ENCODE data around the gene MICALL2.

The MICALL2 gene

DNA sequence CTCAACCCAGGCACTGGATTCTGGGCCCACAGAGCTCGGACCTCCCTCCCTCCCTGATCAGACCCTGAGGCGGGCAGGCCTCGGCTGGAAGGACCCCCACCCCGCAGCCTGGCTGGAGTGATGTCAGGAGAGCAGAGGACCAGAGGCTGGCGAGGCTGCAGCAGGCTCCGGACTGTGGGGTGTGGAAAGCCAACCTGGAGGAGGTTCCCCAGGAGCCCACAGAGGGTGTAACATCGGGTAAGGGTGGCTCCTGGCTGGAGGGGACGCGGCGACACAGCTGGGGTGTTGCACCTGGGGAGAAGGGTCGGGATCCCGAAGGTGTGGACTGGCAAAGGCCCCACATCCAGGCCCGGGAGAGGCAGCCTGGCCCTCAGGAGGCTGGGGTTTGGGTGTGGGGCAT, 8.9 kb upstream of the MICALL2 start:
- H3K36me3 ChIP-seq (ENCODE audit: control insufficient read depth in 2 of 2, insufficient read depth in 1 of 2, low read length in 2 of 2): peaks cover 0 to 29% of the 10 kb centered on the region in 2 experiments; a peak in 2 of 3 replicates
- ChIA-PET CTCF (interaction anchor here (0.6 kb wide), 1 partner anchor 37 kb away, joined by 4 read pairs; no protein-coding TSS in a partner anchor), POLR2A (no interaction called here)
- TF ChIP-seq SETDB1 (IDR thresholded peaks at IDR 0.05; ENCODE audit: insufficient read length, low read length) (no peak), ZNF629 (tag by site-specific recombination; IDR thresholded peaks at IDR 0.05) (no peak), ZNF140 (tag by site-specific recombination; IDR thresholded peaks at IDR 0.05) (no peak), ZNF600 (tag by site-specific recombination; IDR thresholded peaks at IDR 0.05) (peak; percentile 74), ZNF555 (tag by site-specific recombination; conservative IDR thresholded peaks at IDR 0.05) (no peak)
- no peaks in the 10 kb centered on the region; the same call in 1 of the 2 replicates for H3K4me1 ChIP-seq (ENCODE audit: control insufficient read depth, insufficient read depth, low read length)
- H3K9me3 ChIP-seq (ENCODE audit: control insufficient read depth, insufficient read depth, low read depth, low read length): no peaks in the 10 kb centered on the region
- no peak overlapping the region for H3K4me3 ChIP-seq (ENCODE audit: low read depth, low read length)
- H3K27ac ChIP-seq (ENCODE audit: extremely low read depth, low read depth, low read length): no peak overlapping the region

DNA sequence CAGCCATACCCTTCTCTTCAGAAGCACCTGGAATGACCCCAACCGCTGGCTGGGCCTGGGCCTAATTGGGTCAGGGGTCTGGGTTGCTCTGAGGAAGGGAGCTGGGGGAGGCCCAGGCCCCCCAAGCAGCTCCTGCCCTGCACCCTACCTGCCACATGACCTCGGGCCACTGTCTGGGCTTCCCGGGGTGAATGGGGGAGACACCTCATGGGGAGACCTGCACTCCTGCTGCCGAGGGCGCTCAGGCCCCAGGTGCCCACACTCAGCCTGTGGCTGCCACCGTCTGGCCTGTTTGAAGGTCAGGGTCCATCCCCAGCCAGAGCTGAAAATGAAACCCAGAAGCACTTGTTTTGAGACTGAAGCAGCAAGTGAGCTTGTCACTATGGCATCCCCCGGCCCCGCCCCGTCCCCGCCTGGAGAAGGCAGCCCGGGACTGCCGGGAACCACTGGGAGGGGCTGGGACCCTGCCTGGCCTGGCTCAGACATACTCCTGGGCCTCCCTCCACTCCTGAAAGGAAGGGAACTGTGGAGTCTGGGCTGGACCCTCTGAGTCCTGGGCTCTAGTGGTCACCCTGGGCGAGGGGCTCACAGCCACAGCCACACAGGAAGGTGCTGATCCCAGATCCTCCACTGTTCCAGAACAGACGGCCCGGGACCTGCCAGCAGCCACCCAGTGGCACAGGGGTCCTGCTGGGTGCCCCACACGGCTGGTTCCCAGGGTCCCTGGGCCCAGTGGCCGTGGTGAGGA, 7.4 kb upstream of the MICALL2 start:
- CTCF ChIA-PET: interaction anchor here (0.9 kb wide), 1 partner anchor 34 kb away, joined by 3 read pairs; no protein-coding TSS in a partner anchor
- H3K27ac ChIP-seq (ENCODE audit: extremely low read depth, low read depth, low read length): no peak overlapping the region
- no peaks in the 10 kb centered on the region; the same call in 1 of the 2 replicates for H3K4me1 ChIP-seq (ENCODE audit: control insufficient read depth, insufficient read depth, low read length)
- POLR2A ChIA-PET: interaction anchor here (0.6 to 1.1 kb wide), 4 partner anchors 10 to 70 kb away, joined by 3 to 4 read pairs (median 4); no protein-coding TSS in a partner anchor
- no peak overlapping the region for H3K4me3 ChIP-seq (ENCODE audit: low read depth, low read length)
- H3K9me3 ChIP-seq (ENCODE audit: control insufficient read depth, insufficient read depth, low read depth, low read length): no peaks in the 10 kb centered on the region
- peaks cover 0 to 16% of the 10 kb centered on the region in 2 experiments; a peak in 1 of 3 replicates for H3K36me3 ChIP-seq (ENCODE audit: control insufficient read depth in 2 of 2, insufficient read depth in 1 of 2, low read length in 2 of 2)
- TF ChIP-seq, protein P1, sequence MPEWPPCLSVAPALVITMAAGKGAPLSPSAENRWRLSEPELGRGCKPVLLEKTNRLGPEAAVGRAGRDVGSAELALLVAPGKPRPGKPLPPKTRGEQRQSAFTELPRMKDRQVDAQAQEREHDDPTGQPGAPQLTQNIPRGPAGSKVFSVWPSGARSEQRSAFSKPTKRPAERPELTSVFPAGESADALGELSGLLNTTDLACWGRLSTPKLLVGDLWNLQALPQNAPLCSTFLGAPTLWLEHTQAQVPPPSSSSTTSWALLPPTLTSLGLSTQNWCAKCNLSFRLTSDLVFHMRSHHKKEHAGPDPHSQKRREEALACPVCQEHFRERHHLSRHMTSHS (tag by site-specific recombination; IDR thresholded peaks at IDR 0.05): no peak
- TF ChIP-seq, protein P2, sequence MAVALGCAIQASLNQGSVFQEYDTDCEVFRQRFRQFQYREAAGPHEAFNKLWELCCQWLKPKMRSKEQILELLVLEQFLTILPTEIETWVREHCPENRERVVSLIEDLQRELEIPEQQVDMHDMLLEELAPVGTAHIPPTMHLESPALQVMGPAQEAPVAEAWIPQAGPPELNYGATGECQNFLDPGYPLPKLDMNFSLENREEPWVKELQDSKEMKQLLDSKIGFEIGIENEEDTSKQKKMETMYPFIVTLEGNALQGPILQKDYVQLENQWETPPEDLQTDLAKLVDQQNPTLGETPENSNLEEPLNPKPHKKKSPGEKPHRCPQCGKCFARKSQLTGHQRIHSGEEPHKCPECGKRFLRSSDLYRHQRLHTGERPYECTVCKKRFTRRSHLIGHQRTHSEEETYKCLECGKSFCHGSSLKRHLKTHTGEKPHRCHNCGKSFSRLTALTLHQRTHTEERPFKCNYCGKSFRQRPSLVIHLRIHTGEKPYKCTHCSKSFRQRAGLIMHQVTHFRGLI (tag by site-specific recombination; IDR thresholded peaks at IDR 0.05): no peak
- TF ChIP-seq, protein P3, sequence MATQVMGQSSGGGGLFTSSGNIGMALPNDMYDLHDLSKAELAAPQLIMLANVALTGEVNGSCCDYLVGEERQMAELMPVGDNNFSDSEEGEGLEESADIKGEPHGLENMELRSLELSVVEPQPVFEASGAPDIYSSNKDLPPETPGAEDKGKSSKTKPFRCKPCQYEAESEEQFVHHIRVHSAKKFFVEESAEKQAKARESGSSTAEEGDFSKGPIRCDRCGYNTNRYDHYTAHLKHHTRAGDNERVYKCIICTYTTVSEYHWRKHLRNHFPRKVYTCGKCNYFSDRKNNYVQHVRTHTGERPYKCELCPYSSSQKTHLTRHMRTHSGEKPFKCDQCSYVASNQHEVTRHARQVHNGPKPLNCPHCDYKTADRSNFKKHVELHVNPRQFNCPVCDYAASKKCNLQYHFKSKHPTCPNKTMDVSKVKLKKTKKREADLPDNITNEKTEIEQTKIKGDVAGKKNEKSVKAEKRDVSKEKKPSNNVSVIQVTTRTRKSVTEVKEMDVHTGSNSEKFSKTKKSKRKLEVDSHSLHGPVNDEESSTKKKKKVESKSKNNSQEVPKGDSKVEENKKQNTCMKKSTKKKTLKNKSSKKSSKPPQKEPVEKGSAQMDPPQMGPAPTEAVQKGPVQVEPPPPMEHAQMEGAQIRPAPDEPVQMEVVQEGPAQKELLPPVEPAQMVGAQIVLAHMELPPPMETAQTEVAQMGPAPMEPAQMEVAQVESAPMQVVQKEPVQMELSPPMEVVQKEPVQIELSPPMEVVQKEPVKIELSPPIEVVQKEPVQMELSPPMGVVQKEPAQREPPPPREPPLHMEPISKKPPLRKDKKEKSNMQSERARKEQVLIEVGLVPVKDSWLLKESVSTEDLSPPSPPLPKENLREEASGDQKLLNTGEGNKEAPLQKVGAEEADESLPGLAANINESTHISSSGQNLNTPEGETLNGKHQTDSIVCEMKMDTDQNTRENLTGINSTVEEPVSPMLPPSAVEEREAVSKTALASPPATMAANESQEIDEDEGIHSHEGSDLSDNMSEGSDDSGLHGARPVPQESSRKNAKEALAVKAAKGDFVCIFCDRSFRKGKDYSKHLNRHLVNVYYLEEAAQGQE (tag by site-specific recombination; IDR thresholded peaks at IDR 0.05): no peak
- TF ChIP-seq SP3 (tag by site-specific recombination; IDR thresholded peaks at IDR 0.05) (peak; percentile 36; the same call in 1 of the 2 replicates), ZNF114 (tag by site-specific recombination; IDR thresholded peaks at IDR 0.05) (no peak), ZNF76 (tag by site-specific recombination; IDR thresholded peaks at IDR 0.05; ENCODE audit: borderline replicate concordance, low read depth) (no peak), ZNF335 (tag by site-specific recombination; conservative IDR thresholded peaks at IDR 0.05) (peak; percentile 45; the same call in 1 of the 2 replicates), ZNF624 (tag by site-specific recombination; IDR thresholded peaks at IDR 0.05) (no peak), ZNF596 (tag by site-specific recombination; IDR thresholded peaks at IDR 0.05) (no peak), ZNF433 (tag by site-specific recombination; IDR thresholded peaks at IDR 0.05; ENCODE audit: low read depth) (no peak), GLIS2 (tag by site-specific recombination; IDR thresholded peaks at IDR 0.05) (peak; percentile 44; the same call in 1 of the 2 replicates), ZNF830 (tag by site-specific recombination; IDR thresholded peaks at IDR 0.05; ENCODE audit: low read depth) (no peak), ZFP41 (tag by site-specific recombination; IDR thresholded peaks at IDR 0.05; ENCODE audit: borderline replicate concordance) (no peak), ZNF140 (tag by site-specific recombination; IDR thresholded peaks at IDR 0.05) (no peak), ZNF211 (tag by site-specific recombination; IDR thresholded peaks at IDR 0.05; ENCODE audit: low read depth) (no peak)
- TF ChIP-seq, protein P4, sequence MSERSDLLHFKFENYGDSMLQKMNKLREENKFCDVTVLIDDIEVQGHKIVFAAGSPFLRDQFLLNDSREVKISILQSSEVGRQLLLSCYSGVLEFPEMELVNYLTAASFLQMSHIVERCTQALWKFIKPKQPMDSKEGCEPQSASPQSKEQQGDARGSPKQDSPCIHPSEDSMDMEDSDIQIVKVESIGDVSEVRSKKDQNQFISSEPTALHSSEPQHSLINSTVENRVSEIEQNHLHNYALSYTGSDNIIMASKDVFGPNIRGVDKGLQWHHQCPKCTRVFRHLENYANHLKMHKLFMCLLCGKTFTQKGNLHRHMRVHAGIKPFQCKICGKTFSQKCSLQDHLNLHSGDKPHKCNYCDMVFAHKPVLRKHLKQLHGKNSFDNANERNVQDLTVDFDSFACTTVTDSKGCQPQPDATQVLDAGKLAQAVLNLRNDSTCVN (tag by site-specific recombination; optimal IDR thresholded peaks at IDR 0.05): no peak
- TF ChIP-seq, protein P5, sequence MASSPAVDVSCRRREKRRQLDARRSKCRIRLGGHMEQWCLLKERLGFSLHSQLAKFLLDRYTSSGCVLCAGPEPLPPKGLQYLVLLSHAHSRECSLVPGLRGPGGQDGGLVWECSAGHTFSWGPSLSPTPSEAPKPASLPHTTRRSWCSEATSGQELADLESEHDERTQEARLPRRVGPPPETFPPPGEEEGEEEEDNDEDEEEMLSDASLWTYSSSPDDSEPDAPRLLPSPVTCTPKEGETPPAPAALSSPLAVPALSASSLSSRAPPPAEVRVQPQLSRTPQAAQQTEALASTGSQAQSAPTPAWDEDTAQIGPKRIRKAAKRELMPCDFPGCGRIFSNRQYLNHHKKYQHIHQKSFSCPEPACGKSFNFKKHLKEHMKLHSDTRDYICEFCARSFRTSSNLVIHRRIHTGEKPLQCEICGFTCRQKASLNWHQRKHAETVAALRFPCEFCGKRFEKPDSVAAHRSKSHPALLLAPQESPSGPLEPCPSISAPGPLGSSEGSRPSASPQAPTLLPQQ (tag by site-specific recombination; IDR thresholded peaks at IDR 0.05): no peak
- TF ChIP-seq, protein P6, sequence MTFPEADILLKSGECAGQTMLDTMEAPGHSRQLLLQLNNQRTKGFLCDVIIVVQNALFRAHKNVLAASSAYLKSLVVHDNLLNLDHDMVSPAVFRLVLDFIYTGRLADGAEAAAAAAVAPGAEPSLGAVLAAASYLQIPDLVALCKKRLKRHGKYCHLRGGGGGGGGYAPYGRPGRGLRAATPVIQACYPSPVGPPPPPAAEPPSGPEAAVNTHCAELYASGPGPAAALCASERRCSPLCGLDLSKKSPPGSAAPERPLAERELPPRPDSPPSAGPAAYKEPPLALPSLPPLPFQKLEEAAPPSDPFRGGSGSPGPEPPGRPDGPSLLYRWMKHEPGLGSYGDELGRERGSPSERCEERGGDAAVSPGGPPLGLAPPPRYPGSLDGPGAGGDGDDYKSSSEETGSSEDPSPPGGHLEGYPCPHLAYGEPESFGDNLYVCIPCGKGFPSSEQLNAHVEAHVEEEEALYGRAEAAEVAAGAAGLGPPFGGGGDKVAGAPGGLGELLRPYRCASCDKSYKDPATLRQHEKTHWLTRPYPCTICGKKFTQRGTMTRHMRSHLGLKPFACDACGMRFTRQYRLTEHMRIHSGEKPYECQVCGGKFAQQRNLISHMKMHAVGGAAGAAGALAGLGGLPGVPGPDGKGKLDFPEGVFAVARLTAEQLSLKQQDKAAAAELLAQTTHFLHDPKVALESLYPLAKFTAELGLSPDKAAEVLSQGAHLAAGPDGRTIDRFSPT (tag by site-specific recombination; IDR thresholded peaks at IDR 0.05): no peak

Data from HEK293 (cell line).